Activated CD4-positive, alpha-beta T cell treated with anti-CD3 and anti-CD28 coated beads, Interleukin-10, Interleukin-2, amounts not matched to agents 100 ng/mL and 50 ng/mL, durations not matched to agents 16 hours and 8 hours (primary cell): Measurements from ENCODE around the gene IL34.

Source experiments
- DNase-seq: peaks from one replicate; pipeline ENCODE4 v3.0.0-alpha.2; 2020

The IL34 gene

DNA sequence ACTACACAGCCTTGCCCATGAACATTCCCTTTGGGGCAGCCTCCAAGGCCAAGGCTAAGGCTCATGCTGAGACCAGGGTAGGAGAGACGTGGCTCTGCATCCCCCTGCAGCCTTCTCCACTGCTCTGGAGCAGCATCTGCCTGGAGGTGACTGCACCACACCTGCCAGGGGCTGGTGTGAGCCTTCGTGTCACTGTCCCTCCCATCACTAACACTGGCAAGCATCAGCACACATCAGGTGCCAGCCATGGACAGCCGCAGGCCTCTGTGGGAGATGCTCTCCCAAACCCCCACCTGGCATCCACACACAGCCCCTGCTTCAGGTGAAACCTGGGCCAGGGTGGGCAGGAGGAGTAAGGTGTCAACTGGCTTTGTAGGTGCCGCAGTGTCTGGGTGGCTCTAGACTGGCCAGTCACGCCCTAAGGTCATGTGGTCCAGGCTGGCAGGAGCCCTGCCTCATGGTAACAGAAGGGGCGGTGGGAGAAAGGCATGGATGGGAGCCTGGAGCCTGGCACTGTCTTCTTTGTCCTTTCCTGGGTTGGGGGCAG lies 57.5 kb downstream of the IL34 start:
- no peak for DNase-seq

- DNase-seq, result no peak
Observed at GRCh38 chr16:70704586-70704985, 58.2 kb downstream of the IL34 start.

- no peak for DNase-seq
Observed at GRCh38 chr16:70705056-70705455, 58.7 kb downstream of the IL34 start.

- no peak for DNase-seq
Observed at GRCh38 chr16:70706948-70707465, 60.6 kb downstream of the IL34 start.

GRCh38 chr16:70708366-70709246 lies 62.2 kb downstream of the IL34 start:
- no peak for DNase-seq

- DNase-seq, result no peak
Observed at GRCh38 chr16:70709457-70709856, 63.1 kb downstream of the IL34 start.

- no peak for DNase-seq
Observed at GRCh38 chr16:70709942-70710341, 63.6 kb downstream of the IL34 start.
